ENCODE data around the gene ACTG2. TPM values are rescaled to one million over a fixed set of nuclear protein-coding genes. Genes with fewer than 3 reads are reported as not detected.
"Not testable (repeated sequence)": the region's sequence is repeated elsewhere in the genome, so short reads cannot be mapped to it uniquely, and the experiment has no call there.

ACTG2 gene
- total and polyA plus RNA-seq, 4 donors, result 0.46 to 9.0 (median 4.3) TPM

DNA sequence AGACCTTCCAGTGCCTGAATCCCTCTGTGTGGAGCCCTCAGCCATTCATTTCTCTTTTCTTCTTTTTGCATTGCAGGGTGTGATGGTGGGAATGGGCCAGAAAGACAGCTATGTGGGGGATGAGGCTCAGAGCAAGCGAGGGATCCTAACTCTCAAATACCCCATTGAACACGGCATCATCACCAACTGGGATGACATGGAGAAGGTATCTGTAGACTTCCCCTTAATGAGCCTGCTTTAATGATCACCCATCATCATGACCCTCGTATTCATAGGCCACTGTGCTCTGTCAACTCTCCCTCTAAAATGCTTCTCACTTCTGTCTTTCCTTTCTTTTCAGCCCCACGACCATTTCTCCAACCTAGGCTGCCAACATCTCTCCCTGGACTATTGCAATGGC is 9.5 kb downstream of the ACTG2 start:
- H3K27ac ChIP-seq (ENCODE audit: low read depth in 1 of 2, low read length in 2 of 2), result no peak overlapping the region
- 77% methylated on average over 4 of the region's 4 CpGs for WGBS
- no peak for TF ChIP-seq NR2F2 (IDR thresholded peaks at IDR 0.05)
- no peaks in the 10 kb centered on the region for H3K36me3 ChIP-seq (ENCODE audit: control insufficient read depth in 4 of 4, insufficient read depth in 3 of 4, low read depth in 1 of 4, low read length in 3 of 4)
- no peak for DNase-seq (ENCODE audit: low spot score)
- no peak overlapping the region for H3K9ac ChIP-seq (ENCODE audit: low read depth in 1 of 2, low read length in 2 of 2)
- no peaks in the 10 kb centered on the region for H3K27me3 ChIP-seq (ENCODE audit: control insufficient read depth in 4 of 4, insufficient read depth in 4 of 4, low read length in 3 of 4)
- H3K9me3 ChIP-seq (ENCODE audit: control insufficient read depth in 4 of 4, low read length in 3 of 4), result no peaks in the 10 kb centered on the region
- no peak overlapping the region for H3K4me3 ChIP-seq (ENCODE audit: low read depth in 1 of 3, low read length in 3 of 3)
- H3K4me1 ChIP-seq (ENCODE audit: control insufficient read depth in 4 of 4, insufficient read depth in 4 of 4, low read length in 3 of 4), result no peaks in the 10 kb centered on the region

DNA sequence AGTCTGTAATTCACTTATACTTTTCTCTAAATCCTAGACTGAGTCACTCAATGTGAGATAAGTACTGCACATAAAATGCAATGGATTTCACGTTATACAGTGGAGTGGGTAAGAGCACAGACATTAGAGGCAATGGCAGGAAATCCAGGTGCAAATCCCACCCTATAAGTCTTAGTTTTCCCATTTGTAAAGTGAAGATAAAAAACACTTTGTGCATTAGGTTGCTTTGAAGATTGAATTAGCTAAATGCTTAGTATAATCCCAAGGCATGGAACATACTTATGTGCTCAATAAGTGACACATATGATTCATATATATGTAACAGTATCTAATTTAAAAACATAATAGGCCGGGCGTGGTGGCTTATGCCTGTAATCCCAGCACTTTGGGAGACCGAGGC is 10.5 kb downstream of the ACTG2 start:
- H3K9me3 ChIP-seq (ENCODE audit: control insufficient read depth in 4 of 4, low read length in 3 of 4), result no peaks in the 10 kb centered on the region
- H3K4me3 ChIP-seq (ENCODE audit: low read depth in 1 of 3, low read length in 3 of 3), result no peak overlapping the region
- WGBS, result 84% methylated on average over 4 of the region's 4 CpGs
- no peaks in the 10 kb centered on the region for H3K27me3 ChIP-seq (ENCODE audit: control insufficient read depth in 4 of 4, insufficient read depth in 4 of 4, low read length in 3 of 4)
- no peaks in the 10 kb centered on the region for H3K4me1 ChIP-seq (ENCODE audit: control insufficient read depth in 4 of 4, insufficient read depth in 4 of 4, low read length in 3 of 4)
- no peak overlapping the region for H3K27ac ChIP-seq (ENCODE audit: low read depth in 1 of 2, low read length in 2 of 2)
- DNase-seq (ENCODE audit: low spot score), result no peak
- H3K9ac ChIP-seq (ENCODE audit: low read depth in 1 of 2, low read length in 2 of 2), result no peak overlapping the region
- TF ChIP-seq YY1 (IDR thresholded peaks at IDR 0.05) (no peak), GABPA (IDR thresholded peaks at IDR 0.05 in 1 of 2, conservative IDR thresholded peaks at IDR 0.05 in 1 of 2) (no peak), TAF1 (conservative IDR thresholded peaks at IDR 0.05) (no peak), EGR1 (IDR thresholded peaks at IDR 0.05; ENCODE audit: low read depth in 2 of 2) (no peak)
- TF ChIP-seq, protein P1, sequence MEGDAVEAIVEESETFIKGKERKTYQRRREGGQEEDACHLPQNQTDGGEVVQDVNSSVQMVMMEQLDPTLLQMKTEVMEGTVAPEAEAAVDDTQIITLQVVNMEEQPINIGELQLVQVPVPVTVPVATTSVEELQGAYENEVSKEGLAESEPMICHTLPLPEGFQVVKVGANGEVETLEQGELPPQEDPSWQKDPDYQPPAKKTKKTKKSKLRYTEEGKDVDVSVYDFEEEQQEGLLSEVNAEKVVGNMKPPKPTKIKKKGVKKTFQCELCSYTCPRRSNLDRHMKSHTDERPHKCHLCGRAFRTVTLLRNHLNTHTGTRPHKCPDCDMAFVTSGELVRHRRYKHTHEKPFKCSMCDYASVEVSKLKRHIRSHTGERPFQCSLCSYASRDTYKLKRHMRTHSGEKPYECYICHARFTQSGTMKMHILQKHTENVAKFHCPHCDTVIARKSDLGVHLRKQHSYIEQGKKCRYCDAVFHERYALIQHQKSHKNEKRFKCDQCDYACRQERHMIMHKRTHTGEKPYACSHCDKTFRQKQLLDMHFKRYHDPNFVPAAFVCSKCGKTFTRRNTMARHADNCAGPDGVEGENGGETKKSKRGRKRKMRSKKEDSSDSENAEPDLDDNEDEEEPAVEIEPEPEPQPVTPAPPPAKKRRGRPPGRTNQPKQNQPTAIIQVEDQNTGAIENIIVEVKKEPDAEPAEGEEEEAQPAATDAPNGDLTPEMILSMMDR (IDR thresholded peaks at IDR 0.05; ENCODE audit: low read depth, low read length, missing input control), result no peak
- TF ChIP-seq, protein P2, sequence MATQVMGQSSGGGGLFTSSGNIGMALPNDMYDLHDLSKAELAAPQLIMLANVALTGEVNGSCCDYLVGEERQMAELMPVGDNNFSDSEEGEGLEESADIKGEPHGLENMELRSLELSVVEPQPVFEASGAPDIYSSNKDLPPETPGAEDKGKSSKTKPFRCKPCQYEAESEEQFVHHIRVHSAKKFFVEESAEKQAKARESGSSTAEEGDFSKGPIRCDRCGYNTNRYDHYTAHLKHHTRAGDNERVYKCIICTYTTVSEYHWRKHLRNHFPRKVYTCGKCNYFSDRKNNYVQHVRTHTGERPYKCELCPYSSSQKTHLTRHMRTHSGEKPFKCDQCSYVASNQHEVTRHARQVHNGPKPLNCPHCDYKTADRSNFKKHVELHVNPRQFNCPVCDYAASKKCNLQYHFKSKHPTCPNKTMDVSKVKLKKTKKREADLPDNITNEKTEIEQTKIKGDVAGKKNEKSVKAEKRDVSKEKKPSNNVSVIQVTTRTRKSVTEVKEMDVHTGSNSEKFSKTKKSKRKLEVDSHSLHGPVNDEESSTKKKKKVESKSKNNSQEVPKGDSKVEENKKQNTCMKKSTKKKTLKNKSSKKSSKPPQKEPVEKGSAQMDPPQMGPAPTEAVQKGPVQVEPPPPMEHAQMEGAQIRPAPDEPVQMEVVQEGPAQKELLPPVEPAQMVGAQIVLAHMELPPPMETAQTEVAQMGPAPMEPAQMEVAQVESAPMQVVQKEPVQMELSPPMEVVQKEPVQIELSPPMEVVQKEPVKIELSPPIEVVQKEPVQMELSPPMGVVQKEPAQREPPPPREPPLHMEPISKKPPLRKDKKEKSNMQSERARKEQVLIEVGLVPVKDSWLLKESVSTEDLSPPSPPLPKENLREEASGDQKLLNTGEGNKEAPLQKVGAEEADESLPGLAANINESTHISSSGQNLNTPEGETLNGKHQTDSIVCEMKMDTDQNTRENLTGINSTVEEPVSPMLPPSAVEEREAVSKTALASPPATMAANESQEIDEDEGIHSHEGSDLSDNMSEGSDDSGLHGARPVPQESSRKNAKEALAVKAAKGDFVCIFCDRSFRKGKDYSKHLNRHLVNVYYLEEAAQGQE (IDR thresholded peaks at IDR 0.05), result no peak
- TF ChIP-seq, protein P3, sequence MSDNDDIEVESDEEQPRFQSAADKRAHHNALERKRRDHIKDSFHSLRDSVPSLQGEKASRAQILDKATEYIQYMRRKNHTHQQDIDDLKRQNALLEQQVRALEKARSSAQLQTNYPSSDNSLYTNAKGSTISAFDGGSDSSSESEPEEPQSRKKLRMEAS (IDR thresholded peaks at IDR 0.05), result no peak
- H3K36me3 ChIP-seq (ENCODE audit: control insufficient read depth in 4 of 4, insufficient read depth in 3 of 4, low read depth in 1 of 4, low read length in 3 of 4), result no peaks in the 10 kb centered on the region

DNA sequence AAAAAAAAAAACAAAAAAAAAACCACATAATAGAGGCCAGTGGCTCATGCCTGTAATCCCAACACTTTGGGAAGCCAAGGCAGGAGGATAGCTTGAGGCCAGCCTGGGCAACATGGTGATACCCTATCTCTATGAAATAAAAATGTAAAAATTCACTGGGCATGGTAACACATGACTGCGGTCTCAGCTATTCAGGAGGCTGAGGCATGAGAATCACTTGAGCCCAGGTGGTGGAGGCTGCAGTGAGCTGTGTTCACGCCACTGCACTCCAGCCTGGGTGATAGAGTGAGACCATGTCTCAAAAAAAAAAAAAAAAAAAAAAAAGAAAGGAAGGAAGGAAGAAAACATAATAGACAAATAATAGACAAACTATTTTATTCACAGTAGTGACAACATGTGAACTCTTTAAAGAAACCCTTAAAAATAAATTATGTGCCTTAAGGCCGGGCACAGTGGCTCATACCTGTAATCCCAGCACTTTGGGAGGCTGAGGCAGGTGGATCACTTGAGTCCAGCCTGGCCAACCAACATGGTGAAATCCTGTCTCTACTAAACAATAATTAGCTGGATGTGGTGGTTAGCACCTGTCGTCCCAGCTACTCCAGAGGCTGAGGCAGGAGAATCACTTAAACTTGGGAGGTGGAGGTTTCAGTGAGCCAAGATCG is 11.3 kb downstream of the ACTG2 start:
- H3K9ac ChIP-seq (ENCODE audit: low read depth in 1 of 2, low read length in 2 of 2); H3K4me3 ChIP-seq (ENCODE audit: low read depth in 1 of 3, low read length in 3 of 3); H3K27me3 ChIP-seq (ENCODE audit: control insufficient read depth in 4 of 4, insufficient read depth in 4 of 4, low read length in 3 of 4); H3K27ac ChIP-seq (ENCODE audit: low read depth in 1 of 2, low read length in 2 of 2); H3K36me3 ChIP-seq (ENCODE audit: control insufficient read depth in 4 of 4, insufficient read depth in 3 of 4, low read depth in 1 of 4, low read length in 3 of 4); H3K9me3 ChIP-seq (ENCODE audit: control insufficient read depth in 4 of 4, low read length in 3 of 4); H3K4me1 ChIP-seq (ENCODE audit: control insufficient read depth in 4 of 4, insufficient read depth in 4 of 4, low read length in 3 of 4); DNase-seq (ENCODE audit: low spot score): not testable (repeated sequence)
- WGBS, result 90% methylated on average over 5 of the region's 5 CpGs
